ENCODE data around the gene LGR4. TPM values are rescaled to one million over a fixed set of nuclear protein-coding genes. Genes with fewer than 3 reads are reported as not detected.

LGR4 gene
- total and polyA plus RNA-seq, 9 of the 15 experiments (the other 6 are each of a cell fraction or from before 2014, with no cell fraction given), result 0.94 to 10.1 (median 5.8) TPM

GRCh38 chr11:27481992-27482391 lies 9.4 kb upstream of the LGR4 start (continued):
- TF ChIP-seq CTCF (IDR thresholded peaks at IDR 0.05 in 2 of 3, conservative IDR thresholded peaks at IDR 0.05 in 1 of 3; ENCODE audit: insufficient read depth in 2 of 3, low read depth in 1 of 3, low read length in 3 of 3) (no peak), HNRNPUL1 (IDR thresholded peaks at IDR 0.05; ENCODE audit: low read length) (no peak), SETDB1 (IDR thresholded peaks at IDR 0.05; ENCODE audit: low read length) (no peak), BDP1 (IDR thresholded peaks at IDR 0.05; ENCODE audit: insufficient read depth, insufficient read length) (no peak), NCOA2 (IDR thresholded peaks at IDR 0.05; ENCODE audit: partially characterized antibody in 2 of 2) (no peak), NEUROD1 (IDR thresholded peaks at IDR 0.05; ENCODE audit: borderline replicate concordance, low read depth, low read length, partially characterized antibody) (no peak), ZNF77 (CRISPR knock-in tag; IDR thresholded peaks at IDR 0.05) (no peak)

GRCh38 chr11:27477831-27478230 lies 5.2 kb upstream of the LGR4 start:
- Histone ChIP-seq H3K4me3 (no peak overlapping the region), H4K20me1 (replicated peaks; ENCODE audit: control insufficient read depth, insufficient read depth, low read length) (no peaks in the 10 kb centered on the region), H3K4me2 (ENCODE audit: insufficient read depth, low read length) (no peak overlapping the region), H3K36me3 (ENCODE audit: control insufficient read depth, insufficient read depth, low read length) (no peaks in the 10 kb centered on the region), H3K9ac (ENCODE audit: insufficient read depth in 1 of 2, low read depth in 2 of 2, low read length in 2 of 2) (no peak overlapping the region), H3K27me3 (ENCODE audit: control insufficient read depth in 2 of 2, insufficient read depth in 2 of 2, low read length in 2 of 2) (no peaks in the 10 kb centered on the region), H3K27ac (ENCODE audit: extremely low read depth, low read depth, low read length) (no peak overlapping the region), H2AFZ (ENCODE audit: low read depth, low read length) (no peak overlapping the region), H3K79me2 (ENCODE audit: control insufficient read depth, insufficient read depth, low read length) (no peaks in the 10 kb centered on the region), H3K9me3 (replicated peaks; ENCODE audit: control insufficient read depth, insufficient read depth, low read depth, low read length) (no peaks in the 10 kb centered on the region), H3K4me1 (replicated peaks in 1 of 2; ENCODE audit: control insufficient read depth in 2 of 2, insufficient read depth in 2 of 2, low read length in 2 of 2) (peaks cover 3 to 6% of the 10 kb centered on the region in 2 experiments; a peak in 3 of 5 replicates), H3K9me1 (ENCODE audit: control insufficient read depth, insufficient read depth, low read length) (no peaks in the 10 kb centered on the region)
- CTCF ChIA-PET (ENCODE audit: low intra/inter-chr PET ratio), result no interaction called here
- DNase-seq (ENCODE audit: extremely low read depth in 1 of 4, low spot score in 3 of 4), result no peak
- FAIRE-seq, result no peak
- no peak for TF ChIP-seq SMAD1 (IDR thresholded peaks at IDR 0.05; ENCODE audit: low read depth, low read length, partially characterized antibody)
- TF ChIP-seq TAF1 (IDR thresholded peaks at IDR 0.05; ENCODE audit: control insufficient read depth, extremely low read depth, insufficient read depth, low read length, severe bottlenecking), result no peak
- no peak for TF ChIP-seq SMARCA5 (IDR thresholded peaks at IDR 0.05)
- no peak for TF ChIP-seq GATAD2B (IDR thresholded peaks at IDR 0.05; ENCODE audit: borderline replicate concordance)
- TF ChIP-seq ZNF707 (CRISPR knock-in tag; conservative IDR thresholded peaks at IDR 0.05), result no peak
- ATAC-seq, result no peak
- 29% methylated on average over 2 of the region's 2 CpGs for WGBS (ENCODE audit: insufficient coverage, low coverage, missing lambda C conversion rate)
- in situ Hi-C loops (cut with MboI) (loop anchor here (25.0 kb wide), 2 partner anchors 716 to 1191 kb away; no protein-coding TSS in a partner anchor), intact Hi-C loops (cut with micrococcal nuclease) (no loop called here)
- no TSS peak for BruUV-seq (replicated peaks)
- POLR2A ChIA-PET, result interaction anchor here (0.6 kb wide), 1 partner anchor 280 kb away, joined by 3 read pairs; no protein-coding TSS in a partner anchor
